Measurements from ENCODE around the gene C16orf96. TPM values are rescaled to one million over a fixed set of nuclear protein-coding genes. Genes with fewer than 3 reads are reported as not detected.

The C16orf96 gene
- total RNA-seq, 1 experiment from 2014 or later: 0.15 TPM

DNA sequence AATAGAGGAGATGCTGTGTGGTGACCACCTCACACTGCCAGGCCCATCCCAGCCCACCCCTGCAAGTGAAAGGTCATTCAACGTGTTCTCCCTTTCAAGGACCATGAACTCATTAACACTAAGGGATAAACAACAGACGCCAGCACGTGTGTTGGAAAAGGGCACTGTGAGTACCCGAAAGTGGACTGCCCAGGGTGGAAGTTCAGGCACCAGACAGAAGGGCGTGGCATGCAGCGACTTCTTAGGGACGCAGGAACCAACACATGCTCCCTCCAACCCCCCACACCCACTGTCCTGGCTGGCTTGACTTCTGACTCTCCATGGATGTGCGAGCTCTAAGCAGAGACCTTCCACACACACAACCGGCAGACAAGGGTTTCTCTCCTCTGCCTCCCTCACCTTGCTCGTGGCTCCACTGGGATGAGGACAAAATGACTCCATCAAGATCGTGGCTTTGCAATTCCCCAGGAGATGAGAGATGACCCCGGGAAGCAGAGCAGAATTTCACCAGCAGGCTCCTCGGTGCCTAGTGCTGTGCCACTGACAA is 47.6 kb downstream of the C16orf96 start:
- CTCF ChIA-PET: no interaction called here
- in situ Hi-C loops (cut with HindIII; ENCODE audit: low pct_unique_long_range_greater_than_20kb, low sequenced_read_pairs) (no loop called here), intact Hi-C loops (cut with micrococcal nuclease; ENCODE audit: unreplicated experiment) (no loop called here)
- H3K9me3 ChIP-seq (ENCODE audit: control insufficient read depth, insufficient read depth, low read depth, low read length): no peaks in the 10 kb centered on the region
- no peak overlapping the region for H3K27ac ChIP-seq (ENCODE audit: low read length)
- no peak for ATAC-seq
- no peaks in the 10 kb centered on the region for H3K36me3 ChIP-seq (ENCODE audit: control insufficient read depth, insufficient read depth, low read length)
- TF ChIP-seq TCF7L2 (IDR thresholded peaks at IDR 0.05; ENCODE audit: low read depth, low read length): no peak
- TF ChIP-seq, protein P1, sequence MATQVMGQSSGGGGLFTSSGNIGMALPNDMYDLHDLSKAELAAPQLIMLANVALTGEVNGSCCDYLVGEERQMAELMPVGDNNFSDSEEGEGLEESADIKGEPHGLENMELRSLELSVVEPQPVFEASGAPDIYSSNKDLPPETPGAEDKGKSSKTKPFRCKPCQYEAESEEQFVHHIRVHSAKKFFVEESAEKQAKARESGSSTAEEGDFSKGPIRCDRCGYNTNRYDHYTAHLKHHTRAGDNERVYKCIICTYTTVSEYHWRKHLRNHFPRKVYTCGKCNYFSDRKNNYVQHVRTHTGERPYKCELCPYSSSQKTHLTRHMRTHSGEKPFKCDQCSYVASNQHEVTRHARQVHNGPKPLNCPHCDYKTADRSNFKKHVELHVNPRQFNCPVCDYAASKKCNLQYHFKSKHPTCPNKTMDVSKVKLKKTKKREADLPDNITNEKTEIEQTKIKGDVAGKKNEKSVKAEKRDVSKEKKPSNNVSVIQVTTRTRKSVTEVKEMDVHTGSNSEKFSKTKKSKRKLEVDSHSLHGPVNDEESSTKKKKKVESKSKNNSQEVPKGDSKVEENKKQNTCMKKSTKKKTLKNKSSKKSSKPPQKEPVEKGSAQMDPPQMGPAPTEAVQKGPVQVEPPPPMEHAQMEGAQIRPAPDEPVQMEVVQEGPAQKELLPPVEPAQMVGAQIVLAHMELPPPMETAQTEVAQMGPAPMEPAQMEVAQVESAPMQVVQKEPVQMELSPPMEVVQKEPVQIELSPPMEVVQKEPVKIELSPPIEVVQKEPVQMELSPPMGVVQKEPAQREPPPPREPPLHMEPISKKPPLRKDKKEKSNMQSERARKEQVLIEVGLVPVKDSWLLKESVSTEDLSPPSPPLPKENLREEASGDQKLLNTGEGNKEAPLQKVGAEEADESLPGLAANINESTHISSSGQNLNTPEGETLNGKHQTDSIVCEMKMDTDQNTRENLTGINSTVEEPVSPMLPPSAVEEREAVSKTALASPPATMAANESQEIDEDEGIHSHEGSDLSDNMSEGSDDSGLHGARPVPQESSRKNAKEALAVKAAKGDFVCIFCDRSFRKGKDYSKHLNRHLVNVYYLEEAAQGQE (IDR thresholded peaks at IDR 0.05; ENCODE audit: insufficient read depth in 1 of 2, low read depth in 2 of 2, low read length in 1 of 2): no peak
- no peaks in the 10 kb centered on the region for H3K27me3 ChIP-seq (ENCODE audit: control insufficient read depth, insufficient read depth, low read length)
- H3K4me3 ChIP-seq (ENCODE audit: low read depth in 2 of 2, low read length in 2 of 2): no peak overlapping the region
- DNase-seq (ENCODE audit: low read depth, low spot score): no peak
- no TSS peak for BruUV-seq (replicated peaks)
- no peaks in the 10 kb centered on the region; the same call in 1 of the 2 replicates for H3K4me1 ChIP-seq (ENCODE audit: control insufficient read depth, insufficient read depth, low read length)
- POLR2A ChIA-PET: no interaction called here

DNA sequence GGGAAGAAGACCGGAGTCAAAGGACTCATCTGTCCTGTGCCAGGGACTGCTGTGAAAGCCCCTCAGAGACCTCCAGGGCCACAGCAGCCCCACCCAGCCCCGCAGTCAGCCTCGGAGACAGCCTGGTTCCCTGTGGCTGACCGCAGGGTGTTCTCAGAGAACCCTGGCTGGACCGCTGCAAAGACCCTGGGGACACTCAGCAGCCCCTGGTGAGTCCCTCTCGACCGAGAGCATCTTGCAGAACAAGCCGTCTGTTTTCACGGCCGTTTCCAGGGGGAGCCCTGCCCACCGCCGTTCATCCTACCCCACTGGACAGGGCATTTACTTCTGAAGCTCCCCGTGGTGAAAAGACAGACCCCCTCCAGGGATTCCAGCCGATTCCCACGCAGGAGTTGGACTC is 48.3 kb downstream of the C16orf96 start:
- POLR2A ChIA-PET: no interaction called here
- DNase-seq (ENCODE audit: low read depth, low spot score) (no peak), ATAC-seq (no peak)
- no peaks in the 10 kb centered on the region for H3K27me3 ChIP-seq (ENCODE audit: control insufficient read depth, insufficient read depth, low read length)
- H3K36me3 ChIP-seq (ENCODE audit: control insufficient read depth, insufficient read depth, low read length): no peaks in the 10 kb centered on the region
- TF ChIP-seq SIN3A (IDR thresholded peaks at IDR 0.05; ENCODE audit: borderline replicate concordance, insufficient read depth, low read depth, low read length) (no peak), POLR2AphosphoS5 (IDR thresholded peaks at IDR 0.05; ENCODE audit: low read depth, low read length) (no peak), TCF7L2 (IDR thresholded peaks at IDR 0.05; ENCODE audit: low read depth, low read length) (no peak)
- TF ChIP-seq, protein P1 (IDR thresholded peaks at IDR 0.05; ENCODE audit: insufficient read depth in 1 of 2, low read depth in 2 of 2, low read length in 1 of 2): no peak
- TF ChIP-seq, protein P2, sequence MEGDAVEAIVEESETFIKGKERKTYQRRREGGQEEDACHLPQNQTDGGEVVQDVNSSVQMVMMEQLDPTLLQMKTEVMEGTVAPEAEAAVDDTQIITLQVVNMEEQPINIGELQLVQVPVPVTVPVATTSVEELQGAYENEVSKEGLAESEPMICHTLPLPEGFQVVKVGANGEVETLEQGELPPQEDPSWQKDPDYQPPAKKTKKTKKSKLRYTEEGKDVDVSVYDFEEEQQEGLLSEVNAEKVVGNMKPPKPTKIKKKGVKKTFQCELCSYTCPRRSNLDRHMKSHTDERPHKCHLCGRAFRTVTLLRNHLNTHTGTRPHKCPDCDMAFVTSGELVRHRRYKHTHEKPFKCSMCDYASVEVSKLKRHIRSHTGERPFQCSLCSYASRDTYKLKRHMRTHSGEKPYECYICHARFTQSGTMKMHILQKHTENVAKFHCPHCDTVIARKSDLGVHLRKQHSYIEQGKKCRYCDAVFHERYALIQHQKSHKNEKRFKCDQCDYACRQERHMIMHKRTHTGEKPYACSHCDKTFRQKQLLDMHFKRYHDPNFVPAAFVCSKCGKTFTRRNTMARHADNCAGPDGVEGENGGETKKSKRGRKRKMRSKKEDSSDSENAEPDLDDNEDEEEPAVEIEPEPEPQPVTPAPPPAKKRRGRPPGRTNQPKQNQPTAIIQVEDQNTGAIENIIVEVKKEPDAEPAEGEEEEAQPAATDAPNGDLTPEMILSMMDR (IDR thresholded peaks at IDR 0.05): no peak
- no peak overlapping the region for H3K4me3 ChIP-seq (ENCODE audit: low read depth in 2 of 2, low read length in 2 of 2)
- no peaks in the 10 kb centered on the region; the same call in 1 of the 2 replicates for H3K4me1 ChIP-seq (ENCODE audit: control insufficient read depth, insufficient read depth, low read length)
- in situ Hi-C loops (cut with HindIII; ENCODE audit: low pct_unique_long_range_greater_than_20kb, low sequenced_read_pairs): no loop called here
- intact Hi-C loops (cut with micrococcal nuclease; ENCODE audit: unreplicated experiment): no loop called here
- BruUV-seq (replicated peaks): no TSS peak
- CTCF ChIA-PET: no interaction called here
- H3K27ac ChIP-seq (ENCODE audit: low read length): no peak overlapping the region
- H3K9me3 ChIP-seq (ENCODE audit: control insufficient read depth, insufficient read depth, low read depth, low read length): no peaks in the 10 kb centered on the region

Measured in Panc1 (cell line).